ENCODE measurements around the gene CORIN.

DNA sequence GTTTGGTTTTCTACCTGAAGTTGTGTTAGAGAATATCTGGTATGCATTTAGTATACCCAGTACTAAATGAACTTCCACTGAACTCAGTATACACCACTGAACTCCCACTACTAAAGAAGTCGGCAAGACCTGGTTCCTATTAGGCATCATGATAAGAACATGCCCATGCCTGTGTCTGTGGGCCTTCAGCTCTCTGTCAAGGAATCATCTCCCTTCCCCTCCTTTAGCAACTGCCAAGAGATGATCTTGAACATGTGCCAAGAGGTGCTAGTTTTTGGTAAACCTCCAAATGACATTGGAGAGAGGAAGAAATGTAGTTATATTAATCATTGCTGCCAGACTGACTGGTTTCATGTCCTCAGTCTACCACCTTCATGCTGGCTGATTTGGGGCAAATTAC, 239.5 kb downstream of the CORIN start:
- no peak for TF ChIP-seq POLR2A (IDR thresholded peaks at IDR 0.05)
- TF ChIP-seq, protein P1, sequence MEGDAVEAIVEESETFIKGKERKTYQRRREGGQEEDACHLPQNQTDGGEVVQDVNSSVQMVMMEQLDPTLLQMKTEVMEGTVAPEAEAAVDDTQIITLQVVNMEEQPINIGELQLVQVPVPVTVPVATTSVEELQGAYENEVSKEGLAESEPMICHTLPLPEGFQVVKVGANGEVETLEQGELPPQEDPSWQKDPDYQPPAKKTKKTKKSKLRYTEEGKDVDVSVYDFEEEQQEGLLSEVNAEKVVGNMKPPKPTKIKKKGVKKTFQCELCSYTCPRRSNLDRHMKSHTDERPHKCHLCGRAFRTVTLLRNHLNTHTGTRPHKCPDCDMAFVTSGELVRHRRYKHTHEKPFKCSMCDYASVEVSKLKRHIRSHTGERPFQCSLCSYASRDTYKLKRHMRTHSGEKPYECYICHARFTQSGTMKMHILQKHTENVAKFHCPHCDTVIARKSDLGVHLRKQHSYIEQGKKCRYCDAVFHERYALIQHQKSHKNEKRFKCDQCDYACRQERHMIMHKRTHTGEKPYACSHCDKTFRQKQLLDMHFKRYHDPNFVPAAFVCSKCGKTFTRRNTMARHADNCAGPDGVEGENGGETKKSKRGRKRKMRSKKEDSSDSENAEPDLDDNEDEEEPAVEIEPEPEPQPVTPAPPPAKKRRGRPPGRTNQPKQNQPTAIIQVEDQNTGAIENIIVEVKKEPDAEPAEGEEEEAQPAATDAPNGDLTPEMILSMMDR (IDR thresholded peaks at IDR 0.05) = no peak
